Stimulated activated CD4-positive, alpha-beta T cell treated with anti-CD3 and anti-CD28 coated beads, Interleukin-12 subunit alpha, Interleukin-12 subunit beta, amount 100 ng/mL, for 24 hours (primary cell): ENCODE results near the gene DDX52.
"Not testable (repeated sequence)": the region's sequence is repeated elsewhere in the genome, so short reads cannot be mapped to it uniquely, and the experiment has no call there.

Source experiments
- DNase-seq, 2 experiments: peaks; one replicate each; pipeline ENCODE4 v3.0.0-alpha.2; 2020; ENCODE audit warnings: low read depth in 2 of 2

DDX52 gene

DNA sequence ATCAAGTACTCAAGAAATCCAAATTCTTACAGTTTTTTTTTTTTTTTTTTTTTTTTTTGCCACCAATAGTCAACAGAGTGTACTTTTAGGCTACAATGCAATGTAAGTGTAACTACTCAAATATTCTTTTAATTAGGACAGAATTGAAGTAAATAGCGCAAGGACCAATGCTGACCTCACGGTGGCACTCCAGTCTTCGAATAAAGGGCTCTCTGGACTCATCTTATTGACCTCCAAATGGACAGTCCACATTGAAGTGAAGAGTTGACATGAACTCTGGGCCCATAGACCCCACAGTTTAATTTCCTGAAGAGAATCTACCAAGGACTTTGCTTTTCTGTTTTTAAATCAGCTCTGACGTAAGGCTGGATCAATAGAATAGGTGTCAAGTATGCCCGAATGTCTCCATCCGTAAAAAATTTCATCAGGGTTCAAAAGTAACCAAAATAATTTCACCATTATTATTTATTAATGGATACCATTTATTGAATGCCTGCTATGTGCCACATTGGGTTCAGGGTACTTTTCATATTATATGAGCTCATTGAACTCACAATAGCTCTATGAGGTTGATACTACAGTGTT is 7.3 kb upstream of the DDX52 start:
- no peak for DNase-seq

DNA sequence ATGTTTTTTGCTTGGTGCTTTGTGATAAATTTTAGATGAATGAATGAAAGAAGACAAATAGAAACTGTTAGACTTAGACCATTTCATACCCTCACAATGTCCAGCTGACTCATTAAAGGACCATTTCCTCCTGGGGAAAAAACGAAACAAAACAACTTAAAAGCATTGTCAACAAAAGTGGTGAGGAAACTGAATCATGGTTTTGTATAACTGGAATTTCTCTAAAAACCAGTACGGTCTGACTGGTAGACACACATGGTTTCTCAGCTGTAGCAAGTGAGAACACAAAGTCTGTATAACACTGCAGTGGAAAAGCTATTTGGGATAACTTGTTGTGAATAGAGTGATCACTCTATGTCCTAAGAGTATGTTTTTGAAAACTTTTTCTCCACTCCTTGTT is 5.3 kb upstream of the DDX52 start:
- no peak for DNase-seq

DNA sequence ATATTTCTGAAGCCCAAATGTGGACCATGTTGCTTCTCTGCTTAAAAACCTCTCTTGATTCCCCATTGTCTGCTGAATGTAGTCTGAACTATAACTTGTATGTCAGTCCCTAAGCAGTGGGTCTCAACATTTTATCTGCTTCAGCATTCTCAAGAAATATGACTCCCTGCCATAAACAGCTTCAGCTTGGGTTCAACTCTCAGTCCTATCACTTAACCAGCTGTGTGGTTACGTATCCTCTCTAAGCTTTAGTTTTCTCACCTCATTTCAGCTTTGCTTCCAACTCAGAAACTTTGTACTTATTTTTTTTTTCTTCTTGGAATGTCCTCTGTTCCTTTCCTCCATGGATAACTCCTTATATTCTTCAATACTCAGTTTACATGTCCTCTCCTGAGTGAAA is 4.6 kb upstream of the DDX52 start:
- DNase-seq: no peak

DNA sequence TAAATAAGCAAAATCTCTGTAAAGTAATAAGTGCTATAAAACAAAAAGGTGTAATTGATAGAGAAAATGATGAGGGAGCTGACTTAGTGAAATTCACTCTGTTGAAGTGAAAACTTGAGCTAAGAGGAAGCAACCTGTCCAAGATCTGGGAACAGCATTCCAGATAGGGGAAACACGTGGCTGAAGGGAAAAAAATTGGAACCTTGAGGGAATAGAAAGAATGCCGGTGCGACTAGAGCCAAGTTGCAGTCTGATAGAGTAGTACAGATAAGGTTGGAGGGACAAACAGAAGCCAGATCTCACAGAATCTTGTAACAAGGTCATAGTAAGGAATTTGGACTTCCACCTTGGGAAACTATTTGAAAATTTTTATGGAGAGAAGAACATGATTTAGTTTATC is 623 bp upstream of the DDX52 start:
- DNase-seq: no peak

DNA sequence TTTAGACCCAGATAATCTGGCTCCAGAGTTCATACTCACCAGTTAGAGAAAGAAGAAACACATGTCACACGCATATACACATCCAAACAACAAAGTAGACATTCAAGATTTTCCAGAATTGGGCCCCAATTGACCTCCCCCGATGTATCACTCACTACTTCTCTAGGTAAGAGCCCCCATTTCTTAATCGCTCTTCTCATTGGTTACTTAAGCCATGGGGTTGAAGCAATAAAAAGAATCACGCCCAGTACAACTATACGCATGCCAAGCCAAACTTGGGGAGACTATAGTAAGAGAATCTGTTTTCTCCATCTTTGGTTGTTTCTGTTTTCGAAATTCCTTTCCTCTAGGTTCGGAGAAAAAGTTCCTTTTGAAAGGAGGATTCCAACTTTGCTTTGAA is 565 bp downstream of the DDX52 start:
- DNase-seq: no peak

DNA sequence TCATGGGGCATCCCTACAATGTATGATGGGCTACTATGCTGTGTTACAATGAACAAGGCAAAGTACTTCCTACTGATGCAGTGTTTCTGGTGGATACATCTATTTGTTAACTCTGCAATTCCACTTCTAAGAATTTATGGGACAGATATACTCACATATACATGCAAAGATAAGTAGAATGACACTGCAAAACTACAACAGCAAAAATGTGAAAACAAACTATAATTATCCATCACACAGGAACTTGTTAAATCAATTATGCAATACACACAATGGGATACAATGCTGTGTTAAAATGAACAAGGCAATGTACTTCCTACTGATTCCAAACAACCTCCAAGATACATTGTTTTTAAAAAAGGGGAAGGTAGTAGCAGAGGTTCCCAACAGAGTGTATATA is 3.2 kb downstream of the DDX52 start:
- no peak for DNase-seq

DNA sequence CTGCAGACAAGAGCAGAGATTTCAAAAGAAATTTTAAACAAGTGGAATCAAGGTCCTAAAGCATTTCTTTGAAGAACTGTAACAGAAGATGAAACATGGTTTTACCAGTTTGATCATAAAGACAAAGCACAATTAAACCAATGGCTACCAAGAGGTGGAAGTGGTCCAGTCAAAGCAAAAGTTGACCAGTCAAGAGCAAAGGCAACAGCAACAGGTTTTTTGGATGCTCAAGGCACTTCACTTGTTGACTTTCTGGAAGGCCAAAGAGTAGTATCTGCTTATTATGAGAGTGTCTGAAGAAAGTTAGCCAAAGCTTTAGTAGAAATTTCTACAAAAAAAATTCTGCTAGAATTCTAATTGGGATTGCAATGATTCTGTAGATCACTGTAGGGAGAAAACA is 5.3 kb downstream of the DDX52 start:
- DNase-seq: no peak

DNA sequence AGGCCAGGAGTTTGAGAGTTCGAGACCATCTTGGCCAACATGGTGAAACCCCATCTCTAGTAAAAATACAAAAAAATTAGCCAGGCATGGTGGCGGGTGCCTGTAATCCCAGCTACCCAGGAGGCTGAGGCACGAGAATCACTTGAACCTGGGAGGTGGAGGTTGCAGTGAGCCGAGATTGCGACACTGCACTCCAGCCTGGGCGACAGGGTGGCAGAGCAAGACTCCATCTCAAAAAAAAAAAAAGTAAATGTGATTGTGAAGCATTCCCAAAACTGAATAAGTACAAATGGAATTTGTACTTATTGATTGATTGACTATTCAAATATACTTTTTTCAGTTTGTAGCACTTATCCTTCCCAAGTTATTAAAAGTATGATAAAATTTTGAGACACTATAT is 26.8 kb downstream of the DDX52 start:
- not testable (repeated sequence) for DNase-seq

DNA sequence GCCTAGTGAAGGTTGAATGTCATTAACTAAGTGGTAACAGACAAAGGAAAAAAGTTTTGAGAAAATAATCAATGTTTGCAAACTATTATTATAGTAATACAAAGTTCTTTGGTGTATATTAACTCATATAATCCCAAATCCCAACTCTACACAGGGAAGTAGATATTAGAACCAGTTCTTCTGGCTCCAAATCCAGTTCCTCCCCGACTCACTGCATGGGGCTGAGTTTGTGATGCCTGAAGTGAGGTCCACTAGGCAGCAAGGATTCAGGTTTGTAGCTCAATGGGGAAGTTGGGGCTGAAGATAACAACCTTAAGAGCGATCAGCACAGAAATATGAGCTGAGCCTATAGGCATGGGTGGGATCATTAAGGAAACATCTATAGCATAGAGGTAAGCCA is 28.4 kb downstream of the DDX52 start:
- DNase-seq: no peak

DNA sequence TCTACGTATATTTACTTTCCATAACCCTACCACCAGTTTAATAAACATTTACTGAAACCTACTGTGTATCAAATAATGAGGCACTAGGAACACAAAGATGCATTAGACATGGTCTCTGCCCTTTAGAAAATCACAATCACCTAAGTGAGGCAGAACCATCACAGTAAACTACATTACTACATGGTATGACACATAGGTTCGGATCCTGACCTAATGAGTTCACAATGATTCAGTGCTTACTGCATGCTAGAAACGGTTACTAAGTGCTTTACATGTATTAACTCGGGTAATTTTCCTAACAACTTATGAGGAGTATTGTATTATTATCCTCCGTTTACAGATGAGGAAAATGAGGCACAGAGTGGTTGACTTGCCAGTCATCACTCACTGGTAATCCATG is 28.9 kb downstream of the DDX52 start:
- DNase-seq: no peak

DNA sequence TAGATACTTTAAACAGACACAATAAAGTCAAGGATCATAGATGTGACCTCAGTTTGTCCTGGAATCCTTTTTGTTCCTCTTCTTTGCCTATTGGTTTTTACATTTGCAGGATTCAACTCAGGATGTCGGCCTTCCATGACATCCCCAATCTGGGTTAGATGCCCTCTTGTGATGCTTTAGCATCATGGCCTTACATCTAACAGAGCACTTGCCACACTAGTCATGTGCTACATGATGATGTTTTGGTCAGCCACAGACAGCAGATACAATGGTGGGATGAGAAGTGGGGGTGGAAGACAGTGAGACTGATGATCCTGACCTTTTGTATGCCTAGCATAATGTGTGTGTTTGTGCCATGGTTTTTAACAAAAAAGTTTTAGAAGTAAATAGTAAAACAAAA is 32.3 kb downstream of the DDX52 start:
- no peak for DNase-seq

DNA sequence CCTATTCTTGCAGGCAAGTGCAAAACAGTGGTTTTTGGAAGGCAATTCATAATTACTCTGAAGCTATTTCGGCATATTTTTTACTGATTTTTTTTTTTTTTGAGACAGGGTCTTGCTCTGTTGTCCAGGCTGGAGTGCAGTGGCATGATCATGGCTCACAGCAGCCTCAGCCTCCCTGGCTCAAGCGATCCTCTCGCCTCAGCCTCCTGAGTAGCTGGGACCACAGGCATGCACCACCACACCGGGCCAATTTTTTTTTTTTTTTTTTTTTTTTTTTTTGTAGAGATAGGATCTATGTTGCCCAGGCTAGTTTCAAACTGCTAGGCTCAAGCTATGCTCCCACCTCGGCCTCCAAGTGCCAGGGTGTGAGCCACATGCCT is 33.2 kb downstream of the DDX52 start:
- DNase-seq: not testable (repeated sequence)

DNA sequence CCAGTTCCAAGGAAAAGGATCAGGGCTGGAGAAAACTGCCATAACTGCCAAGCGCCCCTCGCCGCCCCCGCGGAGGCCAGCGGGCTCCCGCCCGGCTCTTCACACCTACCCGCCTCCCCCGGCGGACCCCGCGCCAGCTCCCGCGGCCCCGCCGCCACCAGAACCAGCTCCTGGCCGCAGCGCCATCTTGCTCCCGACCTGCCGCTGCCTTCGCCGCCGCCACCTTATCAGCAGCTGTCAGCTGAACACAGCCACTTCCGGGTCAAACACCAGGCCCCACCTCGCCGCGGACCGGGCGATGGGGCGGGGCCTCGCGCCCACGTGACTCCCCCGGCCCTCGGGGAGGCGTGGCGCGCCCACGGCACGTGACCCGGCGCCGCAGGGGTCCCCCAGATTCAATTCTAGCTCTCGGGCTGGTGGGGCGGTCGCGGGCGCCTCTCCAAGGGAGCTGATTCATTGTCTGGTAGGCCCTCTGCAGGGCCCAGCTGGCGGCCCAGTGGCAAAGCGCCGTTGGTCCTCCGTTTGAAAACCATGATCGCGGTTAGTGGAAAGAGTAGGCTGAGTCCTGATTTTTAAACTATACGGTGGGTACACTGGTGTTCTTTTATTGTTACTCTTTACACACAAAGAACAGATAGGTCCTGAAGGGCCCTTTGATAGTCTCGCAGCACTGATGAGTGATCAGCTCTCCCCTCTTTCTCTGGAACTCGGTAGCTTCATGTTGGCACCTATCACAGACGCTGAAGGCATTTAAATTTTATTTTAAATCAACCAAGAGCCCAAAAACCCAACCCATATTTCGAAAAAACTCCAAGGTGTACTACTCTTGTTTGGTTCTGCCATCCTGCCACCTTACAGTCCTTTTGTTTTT is 33.8 kb downstream of the DDX52 start, which contains the start of gene SYNRG:
Gene SYNRG (minus strand): TSS at position 249 of the 871 bp plus-strand sequence. CDS start 63 bp downstream, at position 186.
- DNase-seq: peak; percentile 85 to 86

DNA sequence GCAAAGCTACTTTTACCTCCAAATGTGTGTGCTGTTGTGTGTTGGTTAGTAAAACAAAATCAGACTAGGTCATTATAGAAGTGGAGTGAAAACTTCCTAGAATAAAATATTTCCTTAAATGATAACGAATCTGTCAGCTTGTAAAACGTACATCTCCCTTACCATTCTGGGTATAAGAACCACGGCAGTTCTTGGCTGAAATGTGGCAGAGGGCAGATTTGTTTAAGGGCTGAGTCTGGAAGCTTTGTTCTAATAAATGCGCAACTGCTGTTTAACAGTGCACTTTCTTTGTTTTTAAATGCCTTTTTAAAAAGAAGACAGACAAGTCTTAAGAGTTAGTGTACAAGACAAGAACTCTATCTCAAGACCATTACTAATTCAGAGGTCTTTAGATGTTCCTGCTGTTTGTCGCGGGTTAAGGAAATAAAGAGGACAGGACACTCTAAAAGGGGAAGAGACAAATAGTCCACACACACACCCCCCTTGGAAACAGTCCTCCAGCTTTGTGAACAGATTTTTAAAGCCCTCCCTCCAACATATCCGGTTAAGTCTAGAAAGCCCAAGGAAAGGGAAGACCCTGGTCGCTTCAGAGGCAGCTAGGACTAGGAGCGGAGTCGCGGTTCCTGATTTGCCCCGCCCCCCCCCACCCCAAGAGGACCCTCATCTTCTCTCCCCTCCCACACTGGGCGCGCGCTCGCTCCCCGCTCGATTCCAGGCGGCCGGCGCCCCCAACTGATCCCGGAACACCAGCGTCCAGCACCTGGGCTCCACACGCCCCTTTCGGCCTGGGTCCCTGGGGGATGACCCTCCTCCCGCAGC is 34.7 kb downstream of the DDX52 start:
- no peak for DNase-seq

DNA sequence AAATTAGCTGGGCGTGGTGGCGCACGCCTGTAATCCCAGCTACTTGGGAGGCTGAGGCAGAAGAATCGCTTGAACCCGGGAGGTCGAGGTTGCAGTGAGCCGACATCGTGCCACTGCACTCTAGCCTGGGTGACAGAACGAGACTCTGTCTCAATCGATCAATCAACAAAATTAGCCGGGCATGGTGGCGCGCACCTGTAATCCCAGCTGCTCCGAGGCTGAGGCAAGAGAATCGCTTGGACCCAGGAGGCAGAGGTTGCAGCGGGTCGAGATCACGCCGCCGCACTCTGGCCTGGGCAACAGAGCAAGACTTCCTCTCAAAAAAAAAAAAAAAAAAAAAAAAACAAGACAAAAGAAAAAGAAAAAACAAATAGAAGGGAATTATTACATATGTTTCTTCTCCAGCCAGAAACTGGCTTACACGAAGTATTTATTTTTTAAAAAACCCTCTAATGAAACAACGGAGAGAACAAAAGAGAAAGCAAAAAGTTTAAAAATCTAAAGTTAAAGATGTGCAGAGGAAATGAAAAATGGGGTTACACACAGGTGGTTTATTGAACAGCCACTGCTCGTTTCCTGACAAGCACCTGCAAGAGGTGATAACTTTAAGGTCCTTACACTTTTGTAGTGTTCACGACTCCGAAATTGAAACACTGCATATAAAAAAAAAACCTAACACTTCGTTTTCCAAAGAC is 35.5 kb downstream of the DDX52 start:
- no peak for DNase-seq

DNA sequence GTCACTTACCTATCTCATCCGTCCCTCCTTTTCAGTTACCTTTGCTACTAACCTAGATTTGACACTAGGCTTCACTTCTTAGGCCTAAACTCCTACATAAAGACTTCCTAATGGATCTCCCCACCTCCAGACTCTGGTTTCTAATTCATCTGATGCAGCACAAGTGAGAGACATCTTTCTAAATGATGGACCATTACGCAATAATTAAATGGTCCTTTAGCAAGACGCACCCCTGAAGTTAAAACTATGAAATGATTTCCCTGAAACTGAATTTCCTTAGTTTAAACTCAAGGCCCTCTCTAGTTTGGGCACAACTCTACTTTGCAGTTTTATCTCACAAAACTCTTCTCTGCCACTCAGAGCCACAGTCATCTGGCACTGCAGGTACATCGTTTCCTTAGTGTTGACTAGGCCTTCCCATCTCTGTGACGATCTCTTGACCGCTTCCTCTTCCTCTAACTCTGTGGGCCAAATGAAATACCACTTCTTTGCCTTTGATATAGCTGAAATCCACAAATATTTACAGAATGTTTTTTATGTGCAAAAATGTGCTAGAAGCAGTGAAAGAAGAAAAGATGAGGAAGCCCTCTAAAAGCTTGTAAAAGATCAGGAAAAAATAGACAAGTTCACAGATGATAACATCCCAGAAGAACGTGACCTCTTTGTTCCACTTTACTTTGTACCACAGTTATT is 37.3 kb downstream of the DDX52 start:
- peak in 1 of 2 experiments; percentile 21 for DNase-seq

DNA sequence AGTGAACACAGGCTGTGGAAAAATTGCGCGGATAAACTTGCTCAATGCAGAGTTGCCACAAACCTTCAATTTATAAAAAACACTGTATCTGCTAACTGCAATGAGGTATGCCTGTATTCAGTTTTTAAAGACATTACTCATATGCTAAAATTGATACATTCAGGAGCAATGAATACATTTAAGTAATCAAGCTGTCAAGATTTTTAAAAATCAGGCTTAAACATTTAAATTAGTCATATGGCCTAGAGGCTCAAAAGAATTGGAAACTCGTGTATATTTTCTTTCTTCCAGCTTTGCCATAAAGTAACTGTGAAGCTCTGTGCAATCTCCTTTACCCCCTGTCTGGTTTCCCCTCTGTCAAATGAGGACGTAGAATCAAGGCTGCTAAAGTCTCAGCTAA is 38.2 kb downstream of the DDX52 start:
- no peak for DNase-seq

DNA sequence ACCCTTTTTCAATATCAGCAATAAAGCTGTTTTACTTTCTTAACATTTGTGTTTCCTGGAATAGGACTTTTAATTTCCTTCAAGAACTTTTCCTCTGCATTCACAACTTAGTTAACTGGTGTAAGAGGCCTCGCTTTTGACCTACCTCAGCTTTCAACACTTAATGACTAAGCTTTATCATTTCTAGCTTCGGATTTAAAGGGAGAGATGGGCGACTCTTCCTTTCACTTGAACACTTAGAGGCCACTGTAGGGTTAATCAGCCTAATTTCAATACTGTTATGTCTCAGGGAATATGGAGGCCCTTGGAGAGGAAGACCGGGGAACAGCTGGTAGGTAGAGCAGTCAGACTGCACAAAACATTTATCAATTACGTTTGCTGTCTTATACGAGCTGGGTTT is 38.7 kb downstream of the DDX52 start:
- DNase-seq: no peak

DNA sequence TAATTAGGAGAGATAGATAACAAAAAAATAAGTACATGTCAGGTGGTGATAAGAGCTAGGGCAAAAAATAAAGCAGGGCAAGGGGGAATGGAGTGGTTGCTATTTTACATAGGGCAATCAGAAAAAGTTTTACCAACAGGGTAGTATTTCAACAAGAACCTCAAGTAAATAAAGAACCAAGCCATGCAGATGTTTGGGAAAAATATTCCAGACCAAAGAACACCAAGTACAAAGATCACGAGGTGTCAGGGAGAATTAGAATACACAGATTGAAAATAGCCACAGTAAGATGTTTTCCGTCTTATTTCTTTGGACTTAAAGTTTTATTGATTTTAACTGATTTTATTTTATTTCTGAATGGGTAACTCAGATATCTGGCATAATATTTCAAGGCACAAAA is 45.1 kb downstream of the DDX52 start:
- no peak for DNase-seq

DNA sequence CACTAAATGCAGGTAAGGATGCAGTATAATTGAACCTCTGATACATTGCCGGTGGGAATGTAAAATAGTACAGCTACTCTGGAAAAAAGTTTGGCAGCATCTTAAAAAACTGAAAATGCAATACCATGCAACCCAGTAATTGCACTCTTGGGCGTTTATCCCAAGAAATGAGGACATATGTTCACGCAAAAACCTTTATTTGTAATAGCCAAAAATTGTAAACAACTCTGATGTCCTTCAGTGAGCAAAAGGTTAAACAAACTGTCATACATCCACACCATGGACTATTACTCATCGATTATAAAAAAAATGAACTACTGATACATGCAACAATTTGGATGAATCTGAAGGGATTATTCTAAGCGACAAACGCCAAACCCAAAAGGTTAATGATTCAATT is 51.0 kb downstream of the DDX52 start:
- no peak for DNase-seq

DNA sequence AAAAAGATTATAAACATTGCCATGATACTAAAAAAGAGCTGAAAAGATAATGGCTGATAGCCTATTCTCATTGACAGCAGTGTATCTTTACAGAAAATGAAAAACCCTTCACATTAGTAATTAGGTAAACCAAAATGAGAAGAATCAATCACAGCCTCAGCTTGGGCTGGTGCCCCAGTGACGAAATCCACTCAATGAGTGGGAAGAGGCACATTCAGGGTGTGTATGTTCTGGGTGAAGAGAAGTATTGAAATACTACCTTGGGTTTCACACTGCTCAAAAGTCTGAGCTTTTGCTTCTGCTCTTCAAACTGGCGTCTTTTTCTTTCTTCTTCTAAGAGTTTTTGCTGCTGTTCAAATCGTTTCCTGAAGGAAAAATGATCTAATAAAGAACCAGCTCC is 58.2 kb downstream of the DDX52 start:
- DNase-seq: no peak
